Measurements from ENCODE around the gene ICAM1.

DNA sequence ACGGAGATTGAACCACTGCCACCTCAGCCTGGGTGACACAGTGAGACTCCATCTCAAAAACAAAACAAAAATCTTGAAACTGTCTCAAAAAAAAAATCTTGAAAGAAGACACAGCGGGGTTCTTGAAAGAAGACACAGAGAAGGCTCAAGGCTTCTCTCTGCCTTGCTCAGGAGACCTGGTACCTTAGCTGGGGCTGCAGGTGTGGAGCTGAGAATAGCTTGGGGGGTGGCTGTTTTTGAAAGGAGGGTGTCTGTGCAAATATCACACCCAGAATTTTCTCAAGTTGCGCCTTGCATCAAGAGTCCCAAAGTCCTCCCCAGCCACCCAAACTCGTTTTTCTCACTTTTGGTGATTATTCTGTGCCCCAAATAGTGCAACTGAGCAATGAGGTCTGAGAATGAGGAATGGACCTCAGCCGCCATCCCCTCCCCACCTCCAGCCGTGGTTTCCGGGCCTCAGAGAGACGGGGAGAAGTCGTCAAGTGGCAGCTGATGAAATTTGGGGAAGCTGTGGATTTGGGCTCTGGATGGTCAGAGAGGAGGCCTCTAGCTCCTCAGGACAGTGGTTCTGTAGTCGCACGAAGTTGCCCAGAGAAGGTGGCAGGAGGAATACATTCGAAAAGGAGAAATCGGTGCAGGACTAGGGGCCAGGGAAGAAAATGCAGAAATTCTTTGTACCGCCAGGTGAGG lies 48.6 kb upstream of the ICAM1 start:
- TF ChIP-seq, protein P1, sequence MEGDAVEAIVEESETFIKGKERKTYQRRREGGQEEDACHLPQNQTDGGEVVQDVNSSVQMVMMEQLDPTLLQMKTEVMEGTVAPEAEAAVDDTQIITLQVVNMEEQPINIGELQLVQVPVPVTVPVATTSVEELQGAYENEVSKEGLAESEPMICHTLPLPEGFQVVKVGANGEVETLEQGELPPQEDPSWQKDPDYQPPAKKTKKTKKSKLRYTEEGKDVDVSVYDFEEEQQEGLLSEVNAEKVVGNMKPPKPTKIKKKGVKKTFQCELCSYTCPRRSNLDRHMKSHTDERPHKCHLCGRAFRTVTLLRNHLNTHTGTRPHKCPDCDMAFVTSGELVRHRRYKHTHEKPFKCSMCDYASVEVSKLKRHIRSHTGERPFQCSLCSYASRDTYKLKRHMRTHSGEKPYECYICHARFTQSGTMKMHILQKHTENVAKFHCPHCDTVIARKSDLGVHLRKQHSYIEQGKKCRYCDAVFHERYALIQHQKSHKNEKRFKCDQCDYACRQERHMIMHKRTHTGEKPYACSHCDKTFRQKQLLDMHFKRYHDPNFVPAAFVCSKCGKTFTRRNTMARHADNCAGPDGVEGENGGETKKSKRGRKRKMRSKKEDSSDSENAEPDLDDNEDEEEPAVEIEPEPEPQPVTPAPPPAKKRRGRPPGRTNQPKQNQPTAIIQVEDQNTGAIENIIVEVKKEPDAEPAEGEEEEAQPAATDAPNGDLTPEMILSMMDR (IDR thresholded peaks at IDR 0.05) = no peak
- no peak for TF ChIP-seq POLR2A (IDR thresholded peaks at IDR 0.05)

All from heart left ventricle (tissue), 13 donors.